HG03378 (cell line): ENCODE results near the gene ETV4.

Source experiments
- ATAC-seq: cut with Tn5 transposase; IDR thresholded peaks from one replicate; pipeline ENCODE4 v1.9.1; 2021; ENCODE audit warnings: mild to moderate bottlenecking, moderate library complexity; ENCODE audit not compliant: unreplicated experiment

The ETV4 gene

DNA sequence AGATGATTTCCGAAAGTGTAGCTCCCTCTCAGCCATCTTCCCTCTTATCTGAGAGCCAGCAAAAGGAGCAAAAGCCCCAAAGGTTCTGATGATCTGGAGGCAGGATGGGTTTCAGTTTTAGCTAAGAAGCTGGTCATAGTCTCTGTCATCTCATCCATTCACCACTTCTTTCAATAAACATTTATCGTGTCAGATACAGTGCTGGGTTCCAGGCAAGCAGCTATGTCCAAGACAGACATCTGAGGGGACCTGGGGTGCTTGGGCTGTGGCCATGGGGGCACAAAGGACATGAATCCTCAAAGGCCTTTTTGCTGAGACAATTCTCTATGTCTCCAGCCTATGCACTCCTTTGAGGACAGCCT is 1.0 kb upstream of the ETV4 start:
- ATAC-seq: no peak

GRCh38 chr17:43545383-43545632 is 832 bp downstream of the ETV4 start:
- ATAC-seq: no peak

GRCh38 chr17:43543771-43544575 is 2.2 kb downstream of the ETV4 start:
- no peak for ATAC-seq

DNA sequence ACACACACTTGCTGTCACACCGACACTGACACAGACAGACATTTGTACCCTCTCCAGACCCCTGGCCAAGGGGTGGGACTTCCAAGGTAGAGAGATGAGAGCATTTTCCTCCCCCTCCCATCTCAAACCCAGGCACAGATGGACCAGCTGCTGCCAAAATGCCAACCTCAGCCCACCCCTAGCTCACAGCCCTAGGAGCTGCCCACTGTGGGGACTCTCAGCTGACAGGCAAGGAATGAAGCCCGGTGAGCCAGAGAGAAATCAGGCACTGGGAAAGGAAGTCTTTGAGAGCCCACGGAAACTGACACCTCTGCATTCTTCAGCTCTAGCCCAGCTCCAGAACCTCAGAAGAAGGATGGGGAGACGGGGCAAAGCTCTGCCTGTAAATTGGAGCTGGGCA is 2.8 kb downstream of the ETV4 start:
- no peak for ATAC-seq

GRCh38 chr17:43542859-43543258 is 3.3 kb downstream of the ETV4 start:
- no peak for ATAC-seq

- no peak for ATAC-seq
Observed at GRCh38 chr17:43540821-43541674, 5.1 kb downstream of the ETV4 start.

- no peak for ATAC-seq
Observed at GRCh38 chr17:43536236-43536992, 9.7 kb downstream of the ETV4 start.

DNA sequence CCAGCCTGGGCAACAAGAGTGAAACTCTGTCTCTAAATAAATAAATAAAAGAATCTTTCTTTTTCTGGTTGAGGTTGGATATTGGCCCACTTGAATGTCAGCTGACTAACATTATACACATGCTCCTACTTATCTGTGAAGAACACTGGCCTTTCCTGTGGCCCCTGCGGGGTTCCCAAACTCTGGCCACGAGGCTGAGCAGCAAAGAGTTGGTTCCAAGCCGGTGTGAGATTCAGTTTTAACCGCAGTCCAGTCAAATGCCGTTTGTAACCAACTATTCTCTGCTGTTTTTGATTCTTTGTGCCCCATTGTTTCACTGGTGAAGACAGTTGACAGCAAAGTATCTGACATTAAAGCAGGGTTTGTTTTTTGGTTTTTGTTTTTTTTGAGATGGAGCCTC is 11.2 kb downstream of the ETV4 start:
- ATAC-seq: no peak

GRCh38 chr17:43533699-43534098 is 12.4 kb downstream of the ETV4 start:
- no peak for ATAC-seq

DNA sequence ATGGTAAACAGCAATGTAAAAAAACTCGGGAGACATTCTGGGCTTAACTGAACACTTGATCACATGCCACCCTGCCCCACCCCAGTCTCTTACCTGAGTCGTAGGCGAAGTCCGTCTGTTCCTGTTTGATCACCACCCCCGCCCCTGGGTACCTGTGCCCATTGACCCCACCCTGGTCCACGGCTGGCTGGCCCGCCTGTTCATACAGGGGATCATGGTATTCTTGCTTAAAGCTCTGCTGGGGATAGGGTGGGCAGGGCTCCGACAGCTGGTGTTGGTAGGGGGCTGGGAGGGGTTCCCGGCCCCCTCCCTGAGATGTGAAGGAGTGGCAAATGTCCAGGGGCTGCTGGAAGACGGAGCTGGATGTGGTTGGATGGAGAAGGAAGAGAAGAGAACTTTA is 13.6 kb downstream of the ETV4 start:
- ATAC-seq: no peak

DNA sequence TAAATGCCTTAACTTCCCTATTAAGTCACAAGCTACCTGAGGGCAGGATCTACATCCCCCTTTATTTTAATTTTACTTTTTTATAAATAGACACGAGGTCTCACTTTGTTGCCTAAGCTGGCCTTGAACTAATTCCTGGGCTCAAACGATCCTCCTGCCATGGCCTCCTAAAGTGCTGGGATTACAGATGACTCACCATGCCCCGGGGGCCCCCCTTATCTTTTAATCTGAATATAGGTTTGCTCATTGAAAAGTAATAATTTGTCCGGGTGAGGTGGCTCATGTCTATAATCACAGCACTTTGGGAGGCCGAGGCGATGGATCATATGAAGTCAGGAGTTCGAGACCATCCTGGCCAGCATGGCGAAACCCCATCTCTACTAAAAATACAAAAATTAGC is 14.2 kb downstream of the ETV4 start:
- no peak for ATAC-seq

- no peak for ATAC-seq
Observed at GRCh38 chr17:43531082-43531378, 15.1 kb downstream of the ETV4 start.

- no peak for ATAC-seq
Observed at GRCh38 chr17:43530288-43531081, 15.7 kb downstream of the ETV4 start.

GRCh38 chr17:43529947-43530287 is 16.2 kb downstream of the ETV4 start:
- no peak for ATAC-seq

DNA sequence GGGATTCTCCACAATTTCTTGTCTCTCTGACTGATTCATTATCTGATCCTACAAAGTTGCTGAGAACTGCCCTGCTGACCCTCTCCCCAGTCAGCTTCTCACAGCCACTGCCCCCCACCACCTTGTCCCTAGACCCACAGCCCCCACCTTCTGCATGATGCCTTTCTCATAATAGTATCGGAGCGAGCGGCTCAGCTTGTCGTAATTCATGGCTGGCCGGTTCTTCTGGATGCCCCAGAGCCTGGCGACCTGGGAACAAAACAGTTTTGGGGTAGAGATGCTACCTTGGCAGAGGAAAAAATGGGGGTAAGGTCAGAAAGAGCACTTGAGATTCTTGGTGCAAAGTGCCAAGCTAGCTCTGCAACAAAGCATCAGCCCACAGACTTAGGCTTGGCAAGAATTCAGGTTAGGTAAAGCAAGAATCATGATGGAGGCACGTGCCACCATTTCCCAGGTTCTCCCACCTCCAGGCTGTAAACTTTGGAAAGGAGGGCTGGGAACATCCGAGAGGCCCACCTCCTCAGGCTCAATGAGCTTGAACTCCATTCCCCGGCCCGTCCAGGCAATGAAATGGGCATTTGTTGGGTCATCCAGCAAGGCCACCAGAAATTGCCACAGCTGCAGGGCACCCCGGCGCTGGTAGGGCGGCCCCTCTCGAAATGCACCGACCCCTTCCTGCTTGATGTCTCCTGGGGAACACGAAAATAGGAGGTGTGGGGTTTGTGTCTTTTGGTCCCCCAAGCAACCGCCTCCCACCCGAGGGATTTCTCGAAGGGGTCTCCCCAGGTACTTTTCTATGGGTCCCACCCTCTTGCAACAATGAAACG is 16.9 kb downstream of the ETV4 start:
- no peak for ATAC-seq

DNA sequence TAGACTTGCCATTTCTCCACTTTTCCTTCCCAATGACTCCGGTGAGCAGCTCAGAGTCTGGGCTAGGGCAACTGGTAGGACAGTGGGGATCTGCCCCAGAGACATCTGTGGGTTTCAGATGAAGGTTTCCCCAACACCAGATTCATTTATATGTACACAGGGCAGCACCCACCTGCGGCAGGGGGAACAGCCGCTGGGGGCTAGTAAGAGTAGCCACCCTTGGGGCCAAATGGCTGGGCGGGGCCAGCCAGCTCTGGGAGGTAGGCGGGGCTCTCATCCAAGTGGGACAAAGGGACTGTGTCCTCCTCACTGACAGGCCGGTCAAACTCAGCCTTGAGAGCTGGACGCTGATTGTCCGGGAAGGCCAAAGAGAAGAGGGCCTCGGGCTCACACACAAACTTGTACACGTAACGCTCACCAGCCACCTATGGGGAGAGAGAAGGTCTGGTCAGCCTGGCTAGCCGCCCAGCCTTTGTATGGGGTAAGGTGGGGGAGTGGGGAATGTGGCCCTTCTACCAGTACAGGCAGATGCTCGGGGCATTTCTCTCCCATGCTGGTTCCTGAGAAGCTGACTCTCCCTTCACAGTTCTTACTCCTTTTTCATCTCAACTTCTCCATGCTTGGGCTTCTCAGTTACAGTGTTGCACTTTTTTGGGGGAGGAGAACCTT is 17.7 kb downstream of the ETV4 start:
- ATAC-seq: no peak

DNA sequence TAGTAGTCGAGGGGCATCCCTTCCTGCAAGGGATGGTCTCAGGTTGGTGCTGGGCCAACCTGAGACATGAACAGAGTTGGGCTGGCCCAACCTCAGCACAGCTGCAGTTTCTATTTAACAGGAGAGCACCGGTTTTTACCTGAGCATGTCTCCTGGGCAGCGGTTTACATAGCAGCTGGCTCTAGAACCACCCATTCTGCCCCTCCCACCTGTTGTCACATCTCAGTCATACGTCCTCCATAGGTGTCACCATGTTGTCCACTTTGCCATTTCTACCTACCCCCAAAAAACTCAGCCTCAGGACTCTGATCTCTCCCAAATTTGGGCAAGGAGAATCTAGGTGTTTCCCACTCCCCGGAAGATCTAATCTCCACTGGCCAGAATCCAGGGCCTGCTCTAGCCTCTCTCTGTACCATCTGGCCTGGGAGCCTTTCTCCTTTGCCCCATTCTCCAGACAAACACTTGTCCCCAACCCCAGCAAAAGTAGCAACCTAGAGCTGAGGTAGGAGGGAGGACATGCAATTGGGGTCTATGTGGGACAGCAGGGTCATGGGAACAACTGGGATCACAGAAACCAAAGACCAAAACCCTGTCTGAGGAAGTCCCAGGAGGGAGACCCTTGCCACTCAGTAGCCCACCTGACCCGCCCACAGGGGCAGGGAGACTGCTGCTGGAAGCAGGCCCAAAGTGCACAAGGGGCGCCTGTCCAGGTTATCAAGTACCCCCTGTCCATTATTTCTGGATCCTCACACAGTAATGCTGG is 19.1 kb downstream of the ETV4 start:
- no peak for ATAC-seq

DNA sequence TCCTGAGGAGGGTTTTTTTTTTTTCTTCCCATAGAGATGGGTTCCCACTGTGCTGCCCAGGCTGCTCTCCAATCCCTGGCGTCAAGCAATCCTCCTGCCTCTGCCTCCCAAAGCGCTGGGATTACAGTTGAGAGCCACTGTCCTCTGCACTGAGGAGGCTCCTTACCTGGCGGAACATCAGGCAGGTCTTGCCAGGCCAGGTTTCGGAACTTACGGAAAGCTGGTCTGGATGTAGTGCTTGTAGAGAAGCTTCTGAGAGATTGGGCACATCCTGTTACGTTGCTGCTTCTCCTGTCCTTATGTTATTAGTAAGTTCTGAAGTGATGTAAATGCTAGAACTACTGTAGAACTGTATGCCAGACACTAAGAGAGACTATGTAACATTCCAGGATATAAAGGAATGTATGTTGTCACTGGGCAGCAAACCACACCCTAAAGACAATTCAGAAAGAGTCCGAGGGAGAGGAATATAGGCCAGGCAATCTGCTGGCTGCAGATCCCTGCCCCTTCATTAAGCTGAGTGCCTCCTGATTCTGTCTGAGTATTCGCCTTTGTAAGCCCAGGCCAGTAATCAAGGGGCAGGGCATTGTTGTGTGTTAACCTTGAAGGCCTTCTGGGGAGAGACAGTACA is 21.1 kb downstream of the ETV4 start:
- ATAC-seq: no peak

- ATAC-seq: no peak
Observed at GRCh38 chr17:43521389-43521788, 24.8 kb downstream of the ETV4 start.
